Activated CD8-positive, alpha-beta memory T cell treated with anti-CD3 and anti-CD28 coated beads, Interleukin-2, amount 10 ng/mL, durations not matched to agents 7 days and 5 days (primary cell): Measurements from ENCODE around the gene NUP214. TPM values are rescaled to one million over a fixed set of nuclear protein-coding genes. Genes with fewer than 3 reads are reported as not detected.

Source experiments
- ATAC-seq: fragments of 150-1000 bp; cut with Tn5 transposase; one replicate; pipeline ENCODE4 v1.10.0; 2021; ENCODE audit warnings: moderate library complexity
- CTCF ChIA-PET: fragments of 350-600 bp; sonication (Branson Sonifier 250); formaldehyde crosslinking; loops from one replicate; lab custom pipeline; 2021; ENCODE audit warnings: antibody characterized with exemption; lab: Charles Lee
- DNase-seq: peaks from one replicate; pipeline ENCODE4 v3.0.0-alpha.2; 2020
- H3K27ac Mint-ChIP-seq: one replicate; pipeline ENCODE4 v1.8.0; 2021; ENCODE audit warnings: mild to moderate bottlenecking, mixed read lengths
- H3K27me3 Mint-ChIP-seq: one replicate; pipeline ENCODE4 v1.8.0; 2021; ENCODE audit warnings: mixed read lengths
- H3K36me3 Mint-ChIP-seq: one replicate; pipeline ENCODE4 v1.8.0; 2021; ENCODE audit warnings: mild to moderate bottlenecking, mixed read lengths
- H3K4me1 Mint-ChIP-seq: one replicate; pipeline ENCODE4 v1.8.0; 2021; ENCODE audit warnings: mixed read lengths
- H3K4me3 Mint-ChIP-seq: one replicate; pipeline ENCODE4 v1.8.0; 2021; ENCODE audit warnings: mild to moderate bottlenecking, moderate library complexity, mixed read lengths
- H3K9me3 Mint-ChIP-seq: one replicate; pipeline ENCODE4 v1.8.0; 2022; ENCODE audit warnings: low read depth, mixed read lengths
- total RNA-seq, 2 experiments: library from RNA; stranded (reverse); gene quantifications; one replicate each; pipeline ENCODE4 v1.2.3, GENCODE V29; 2021

Gene NUP214
- total RNA-seq, 2 experiments from 2014 or later, result 58.3 to 79.9 TPM

- Mint-ChIP-seq H3K36me3 (peaks cover 26% of the 10 kb centered on the region), H3K27ac (peak overlapping the region; percentile 28), H3K4me1 (peaks cover 8% of the 10 kb centered on the region), H3K27me3 (no peaks in the 10 kb centered on the region), H3K9me3 (no peaks in the 10 kb centered on the region), H3K4me3 (no peak overlapping the region)
- ATAC-seq (no peak), DNase-seq (no peak)
- CTCF ChIA-PET, result no interaction called here
Observed at GRCh38 chr9:131227112-131227958, 101.9 kb downstream of the NUP214 start.

DNA sequence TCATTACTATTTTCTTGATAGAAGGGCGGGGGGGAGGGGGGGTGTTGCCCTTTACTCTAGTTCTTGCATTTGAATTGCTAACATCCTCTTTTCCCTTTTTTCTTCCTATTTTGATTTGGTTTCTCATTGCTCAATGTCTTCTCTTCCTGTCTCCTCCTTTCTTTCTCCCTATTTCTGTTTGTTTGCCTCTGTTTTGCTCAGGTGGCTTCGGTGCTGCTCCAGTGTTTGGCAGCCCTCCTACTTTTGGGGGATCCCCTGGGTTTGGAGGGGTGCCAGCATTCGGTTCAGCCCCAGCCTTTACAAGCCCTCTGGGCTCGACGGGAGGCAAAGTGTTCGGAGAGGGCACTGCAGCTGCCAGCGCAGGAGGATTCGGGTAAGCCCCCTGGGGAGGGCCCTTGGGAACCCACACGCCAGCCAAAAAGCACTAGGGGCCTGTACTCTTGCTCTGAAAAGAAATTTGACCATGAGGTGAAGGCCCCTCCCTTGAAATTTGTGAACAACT is 102.6 kb downstream of the NUP214 start:
- peaks cover 28% of the 10 kb centered on the region for H3K36me3 Mint-ChIP-seq
- no peak for DNase-seq
- H3K27ac Mint-ChIP-seq, result peak overlapping the region; percentile 75
- no peak overlapping the region for H3K4me3 Mint-ChIP-seq
- no peaks in the 10 kb centered on the region for H3K9me3 Mint-ChIP-seq
- peaks cover 8% of the 10 kb centered on the region for H3K4me1 Mint-ChIP-seq
- no peak for ATAC-seq
- CTCF ChIA-PET, result interaction anchor here (1.3 kb wide), 2 partner anchors 50 to 122 kb away, joined by 3 read pairs; no protein-coding TSS in a partner anchor
- H3K27me3 Mint-ChIP-seq, result no peaks in the 10 kb centered on the region

- Mint-ChIP-seq H3K4me3 (no peak overlapping the region), H3K36me3 (peaks cover 25% of the 10 kb centered on the region), H3K27me3 (no peaks in the 10 kb centered on the region), H3K9me3 (no peaks in the 10 kb centered on the region), H3K27ac (no peak overlapping the region), H3K4me1 (peaks cover 16% of the 10 kb centered on the region)
- CTCF ChIA-PET, result interaction anchor here (1.2 to 1.3 kb wide), 3 partner anchors 28 to 121 kb away, joined by 3 read pairs; no protein-coding TSS in a partner anchor
- DNase-seq, result no peak
- ATAC-seq, result no peak
Observed at GRCh38 chr9:131228988-131229387, 103.6 kb downstream of the NUP214 start.

DNA sequence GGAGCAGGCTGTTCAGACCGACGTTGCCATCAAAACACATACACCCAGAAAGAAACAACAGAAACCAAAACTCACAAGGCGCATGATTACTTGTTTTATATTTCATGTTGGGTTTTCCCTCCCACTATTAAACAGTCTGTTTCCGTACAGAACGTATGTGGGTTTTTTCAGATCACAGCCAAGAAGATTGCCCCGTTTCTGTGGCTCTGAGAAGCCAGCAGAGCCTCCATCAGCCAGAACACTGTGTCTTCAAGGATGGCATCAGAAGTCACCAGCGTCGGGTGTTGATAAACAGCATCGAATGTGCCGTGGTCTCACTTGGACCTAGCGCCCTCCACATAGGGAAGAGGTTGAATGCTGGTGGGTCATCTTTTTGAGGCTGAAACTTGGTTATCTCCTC is 108.2 kb downstream of the NUP214 start:
- CTCF ChIA-PET, result interaction anchor here (1.6 to 1.9 kb wide), 2 partner anchors 38 to 55 kb away, joined by 4 read pairs; no protein-coding TSS in a partner anchor
- Mint-ChIP-seq H3K9me3 (no peaks in the 10 kb centered on the region), H3K36me3 (peaks cover 28% of the 10 kb centered on the region), H3K4me1 (peaks cover 37% of the 10 kb centered on the region), H3K27me3 (no peaks in the 10 kb centered on the region), H3K4me3 (peak overlapping the region; percentile 51), H3K27ac (peak overlapping the region; percentile 88)
- peak; percentile 10 for ATAC-seq
- DNase-seq, result no peak

- Mint-ChIP-seq H3K27ac (peak overlapping the region; percentile 88), H3K36me3 (peaks cover 27% of the 10 kb centered on the region), H3K4me1 (peaks cover 41% of the 10 kb centered on the region), H3K4me3 (peak overlapping the region; percentile 51), H3K27me3 (no peaks in the 10 kb centered on the region), H3K9me3 (no peaks in the 10 kb centered on the region)
- CTCF ChIA-PET, result interaction anchor here (1.6 to 1.9 kb wide), 2 partner anchors 37 to 55 kb away, joined by 4 read pairs; no protein-coding TSS in a partner anchor
- peak; percentile 68 for DNase-seq
- peak; percentile 38 for ATAC-seq
Observed at GRCh38 chr9:131233995-131234394, 108.6 kb downstream of the NUP214 start.

DNA sequence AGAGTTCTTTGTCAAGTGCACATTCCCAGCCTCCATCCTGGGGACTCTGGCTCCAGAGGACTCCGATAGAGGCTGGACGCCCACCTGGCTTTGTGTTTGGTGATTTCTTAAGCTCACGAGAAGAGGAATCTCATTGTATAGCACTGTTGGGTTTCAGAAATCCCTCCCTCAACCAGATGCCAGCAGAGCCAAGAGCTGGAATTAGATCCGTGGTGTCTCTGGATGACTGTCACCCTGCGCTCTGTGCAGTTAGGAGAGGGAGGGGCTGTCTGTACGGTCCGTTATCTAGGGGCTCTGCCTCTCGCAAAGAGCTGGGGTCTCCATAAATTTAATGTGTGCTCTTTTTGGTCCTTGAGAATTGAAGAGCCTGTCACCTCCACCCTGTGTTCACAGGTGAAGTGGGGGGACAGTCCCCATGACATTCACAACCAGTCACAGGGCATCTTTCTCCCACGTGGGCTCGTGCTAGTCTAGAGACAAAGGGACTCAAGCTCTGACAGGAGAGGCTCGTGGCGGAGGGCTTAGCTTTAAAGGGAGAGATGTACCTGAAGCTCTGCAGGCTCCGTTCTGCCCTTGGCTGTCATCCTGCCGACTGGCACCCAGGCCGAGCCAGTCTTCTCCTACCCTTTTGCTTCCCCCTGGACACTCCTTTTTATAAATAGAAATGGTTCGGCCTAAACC is 109.6 kb downstream of the NUP214 start:
- Mint-ChIP-seq H3K36me3 (peaks cover 25% of the 10 kb centered on the region), H3K9me3 (no peaks in the 10 kb centered on the region), H3K27me3 (no peaks in the 10 kb centered on the region), H3K4me3 (no peak overlapping the region), H3K27ac (peak overlapping the region; percentile 54), H3K4me1 (peaks cover 45% of the 10 kb centered on the region)
- ATAC-seq, result no peak
- DNase-seq, result no peak
- CTCF ChIA-PET, result interaction anchor here (1.1 to 1.9 kb wide), 3 partner anchors 21 to 54 kb away, joined by 3 to 4 read pairs (median 3); no protein-coding TSS in a partner anchor

- CTCF ChIA-PET, result interaction anchor here (0.9 to 1.3 kb wide), 3 partner anchors 21 to 55 kb away, joined by 3 read pairs; partner anchors contain the start of gene FAM78A
- Mint-ChIP-seq H3K36me3 (peaks cover 19% of the 10 kb centered on the region), H3K27me3 (no peaks in the 10 kb centered on the region), H3K4me3 (no peak overlapping the region), H3K4me1 (peaks cover 45% of the 10 kb centered on the region), H3K27ac (peak overlapping the region; percentile 54), H3K9me3 (no peaks in the 10 kb centered on the region)
- DNase-seq (no peak), ATAC-seq (no peak)
Observed at GRCh38 chr9:131235480-131235851, 110.1 kb downstream of the NUP214 start.

GRCh38 chr9:131236161-131236560 is 110.8 kb downstream of the NUP214 start:
- CTCF ChIA-PET, result interaction anchor here (0.9 kb wide), 1 partner anchor 40 kb away, joined by 3 read pairs; the partner anchor contains the start of gene FAM78A
- DNase-seq, result no peak
- H3K27ac Mint-ChIP-seq, result peak overlapping the region; percentile 56
- H3K9me3 Mint-ChIP-seq, result no peaks in the 10 kb centered on the region
- ATAC-seq, result no peak
- no peaks in the 10 kb centered on the region for H3K27me3 Mint-ChIP-seq
- H3K4me3 Mint-ChIP-seq, result no peak overlapping the region
- peaks cover 19% of the 10 kb centered on the region for H3K36me3 Mint-ChIP-seq
- peaks cover 45% of the 10 kb centered on the region for H3K4me1 Mint-ChIP-seq

DNA sequence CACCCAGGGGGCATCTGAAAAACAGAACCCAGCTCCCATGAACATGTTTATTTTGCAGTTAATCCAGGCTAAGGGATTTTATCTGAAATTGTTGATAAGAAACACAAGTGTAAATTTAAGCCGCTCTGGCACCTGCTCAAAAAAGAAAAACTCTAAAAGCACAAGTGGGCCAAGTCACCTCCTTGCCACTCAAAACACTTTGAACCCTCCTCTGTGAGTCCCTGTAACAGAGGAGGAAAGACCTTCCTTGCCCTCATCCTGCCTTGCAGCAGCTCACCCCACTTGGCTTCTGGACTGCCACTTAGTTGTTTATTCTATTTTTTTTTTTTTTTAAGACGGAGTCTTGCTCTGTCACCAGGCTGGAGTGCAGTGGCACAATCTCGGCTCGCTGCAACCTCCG is 111.4 kb downstream of the NUP214 start:
- H3K4me1 Mint-ChIP-seq, result peaks cover 45% of the 10 kb centered on the region
- CTCF ChIA-PET, result interaction anchor here (1.1 kb wide), 1 partner anchor 113 kb away, joined by 4 read pairs; no protein-coding TSS in a partner anchor
- no peak overlapping the region for H3K4me3 Mint-ChIP-seq
- H3K27ac Mint-ChIP-seq, result peak overlapping the region; percentile 99
- ATAC-seq (no peak), DNase-seq (no peak)
- no peaks in the 10 kb centered on the region for H3K27me3 Mint-ChIP-seq
- H3K36me3 Mint-ChIP-seq, result peaks cover 15% of the 10 kb centered on the region
- H3K9me3 Mint-ChIP-seq, result no peaks in the 10 kb centered on the region

DNA sequence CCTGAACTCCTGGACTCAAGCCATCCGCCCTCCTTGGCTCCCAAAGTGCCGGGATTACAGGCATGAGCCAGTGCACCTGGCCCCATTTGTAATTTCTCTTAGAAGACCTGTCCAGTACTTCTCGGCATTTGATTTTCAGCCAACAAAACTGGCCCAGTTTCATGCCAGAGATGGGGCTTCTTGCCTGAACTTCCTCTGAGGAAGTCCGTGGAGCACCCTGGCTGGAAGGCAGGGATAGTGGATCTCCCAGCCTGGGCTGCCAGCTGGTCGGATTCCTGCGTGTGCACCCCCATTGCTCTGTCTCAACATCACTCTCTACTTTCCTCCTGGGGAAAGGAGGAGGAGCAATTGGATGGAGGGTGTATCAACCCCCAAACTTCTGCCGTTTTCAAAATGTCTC is 111.9 kb downstream of the NUP214 start:
- no peak overlapping the region for H3K4me3 Mint-ChIP-seq
- peaks cover 11% of the 10 kb centered on the region for H3K36me3 Mint-ChIP-seq
- DNase-seq (no peak), ATAC-seq (no peak)
- H3K27ac Mint-ChIP-seq, result peak overlapping the region; percentile 99
- no peaks in the 10 kb centered on the region for H3K27me3 Mint-ChIP-seq
- peaks cover 45% of the 10 kb centered on the region for H3K4me1 Mint-ChIP-seq
- CTCF ChIA-PET, result interaction anchor here (1.1 to 2.2 kb wide), 4 partner anchors 15 to 113 kb away, joined by 4 to 8 read pairs (median 4); no protein-coding TSS in a partner anchor
- H3K9me3 Mint-ChIP-seq, result no peaks in the 10 kb centered on the region

GRCh38 chr9:131237931-131238401 is 112.6 kb downstream of the NUP214 start:
- H3K27me3 Mint-ChIP-seq, result no peaks in the 10 kb centered on the region
- DNase-seq (peak; percentile 95), ATAC-seq (peak; percentile 95)
- H3K27ac Mint-ChIP-seq, result peak overlapping the region; percentile 99
- CTCF ChIA-PET, result interaction anchor here (1.1 to 2.2 kb wide), 4 partner anchors 14 to 112 kb away, joined by 4 to 8 read pairs (median 4); no protein-coding TSS in a partner anchor
- peaks cover 45% of the 10 kb centered on the region for H3K4me1 Mint-ChIP-seq
- H3K36me3 Mint-ChIP-seq, result peaks cover 11% of the 10 kb centered on the region
- H3K4me3 Mint-ChIP-seq, result peak overlapping the region; percentile 57
- H3K9me3 Mint-ChIP-seq, result peaks cover 2% of the 10 kb centered on the region

- Mint-ChIP-seq H3K9me3 (peaks cover 3% of the 10 kb centered on the region), H3K4me3 (peak overlapping the region; percentile 57)
- ATAC-seq, result peak; percentile 13
Observed at GRCh38 chr9:131238402-131239021, 113.1 kb downstream of the NUP214 start.

More at GRCh38 chr9:131238402-131239021, 113.1 kb downstream of the NUP214 start:
- H3K27ac Mint-ChIP-seq, result peak overlapping the region; percentile 99
- no peak for DNase-seq
- H3K4me1 Mint-ChIP-seq, result peaks cover 41% of the 10 kb centered on the region
- no peaks in the 10 kb centered on the region for H3K27me3 Mint-ChIP-seq
- CTCF ChIA-PET, result interaction anchor here (1.3 to 2.2 kb wide), 3 partner anchors 14 to 98 kb away, joined by 4 to 8 read pairs (median 5); no protein-coding TSS in a partner anchor
- peaks cover 13% of the 10 kb centered on the region for H3K36me3 Mint-ChIP-seq
